GM21447 (cell line): ENCODE results near the gene NLRP6.
"Not testable (repeated sequence)": the region's sequence is repeated elsewhere in the genome, so short reads cannot be mapped to it uniquely, and the experiment has no call there.

ENCODE experiments used
- ATAC-seq: cut with Tn5 transposase; IDR thresholded peaks from one replicate; pipeline ENCODE4 v1.9.1; 2021; ENCODE audit not compliant: unreplicated experiment

Gene NLRP6

DNA sequence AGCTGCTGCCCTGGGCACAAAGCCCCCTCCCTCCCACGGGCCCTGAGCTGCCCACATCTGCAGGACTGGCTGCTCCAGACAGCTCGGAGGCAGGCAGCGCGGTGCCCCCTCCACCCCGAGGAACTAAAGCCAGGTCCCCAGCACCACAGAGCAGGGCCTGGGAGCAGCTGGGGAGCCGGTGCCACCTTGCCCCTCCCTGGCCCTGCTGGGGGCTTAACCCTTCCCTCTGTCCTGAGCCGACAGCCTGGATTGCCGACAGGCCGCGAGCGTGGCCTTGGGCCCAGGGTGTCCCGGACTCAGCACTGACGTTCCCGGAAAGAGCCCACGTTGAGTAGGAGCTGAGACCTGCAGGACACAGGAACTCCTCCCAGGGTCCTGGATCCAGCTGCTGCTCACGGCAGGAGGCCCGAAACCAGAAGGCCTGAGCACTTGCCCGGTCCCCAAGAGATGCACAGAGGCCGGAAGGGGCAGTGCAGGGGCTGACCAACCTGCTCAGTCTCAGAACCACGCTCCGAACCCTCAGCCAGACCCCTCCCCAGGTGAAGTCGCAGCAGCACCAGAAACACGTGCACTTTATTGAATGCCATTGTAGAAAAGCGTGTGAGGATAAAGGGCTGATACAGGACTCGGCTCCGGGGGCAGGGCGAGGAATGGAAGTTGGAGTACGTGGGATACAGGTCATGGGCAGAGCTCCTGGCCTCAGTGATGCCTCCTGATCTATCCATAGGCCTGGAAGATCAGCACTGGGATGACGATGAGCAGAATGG is 41.1 kb downstream of the NLRP6 start:
- not testable (repeated sequence) for ATAC-seq

DNA sequence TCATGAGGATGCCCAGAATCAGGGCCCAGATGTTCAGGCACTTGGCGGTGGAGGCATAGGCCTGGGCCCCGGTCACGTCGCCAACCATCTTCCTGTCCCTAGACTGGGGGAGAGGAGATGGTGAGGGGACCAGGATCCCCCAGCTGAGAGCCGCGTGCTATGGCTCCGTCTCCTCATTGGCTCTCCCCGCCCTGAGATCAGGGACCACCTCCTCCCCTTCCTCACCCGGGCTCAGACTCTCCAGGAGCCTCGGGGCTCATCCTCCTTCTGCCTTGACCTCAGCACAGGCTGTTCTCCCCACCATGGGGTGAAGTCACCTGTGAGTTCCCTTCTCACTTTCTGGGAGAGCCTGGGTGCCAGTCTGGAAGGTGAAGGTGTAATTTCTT is 41.7 kb downstream of the NLRP6 start:
- not testable (repeated sequence) for ATAC-seq

DNA sequence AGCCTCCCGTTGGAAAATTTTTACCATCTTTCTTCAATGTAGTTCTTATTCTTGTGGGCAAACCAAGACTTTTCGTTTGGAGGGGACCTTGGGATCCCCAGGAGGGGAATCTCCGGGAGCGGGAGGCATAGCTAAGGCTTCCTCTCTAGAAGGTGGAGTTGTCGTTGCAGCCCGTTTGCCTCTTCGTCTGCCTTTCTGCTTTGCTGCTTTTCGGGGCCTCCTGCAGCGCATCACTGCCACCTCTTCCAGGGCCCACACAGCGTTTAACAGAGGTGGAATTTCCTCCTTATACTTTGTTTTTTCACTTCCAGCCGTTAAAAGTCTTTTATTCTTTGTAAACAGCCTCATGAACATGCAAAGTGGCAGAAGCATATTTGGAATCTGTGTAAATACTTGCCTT is 45.9 kb downstream of the NLRP6 start:
- no peak for ATAC-seq

DNA sequence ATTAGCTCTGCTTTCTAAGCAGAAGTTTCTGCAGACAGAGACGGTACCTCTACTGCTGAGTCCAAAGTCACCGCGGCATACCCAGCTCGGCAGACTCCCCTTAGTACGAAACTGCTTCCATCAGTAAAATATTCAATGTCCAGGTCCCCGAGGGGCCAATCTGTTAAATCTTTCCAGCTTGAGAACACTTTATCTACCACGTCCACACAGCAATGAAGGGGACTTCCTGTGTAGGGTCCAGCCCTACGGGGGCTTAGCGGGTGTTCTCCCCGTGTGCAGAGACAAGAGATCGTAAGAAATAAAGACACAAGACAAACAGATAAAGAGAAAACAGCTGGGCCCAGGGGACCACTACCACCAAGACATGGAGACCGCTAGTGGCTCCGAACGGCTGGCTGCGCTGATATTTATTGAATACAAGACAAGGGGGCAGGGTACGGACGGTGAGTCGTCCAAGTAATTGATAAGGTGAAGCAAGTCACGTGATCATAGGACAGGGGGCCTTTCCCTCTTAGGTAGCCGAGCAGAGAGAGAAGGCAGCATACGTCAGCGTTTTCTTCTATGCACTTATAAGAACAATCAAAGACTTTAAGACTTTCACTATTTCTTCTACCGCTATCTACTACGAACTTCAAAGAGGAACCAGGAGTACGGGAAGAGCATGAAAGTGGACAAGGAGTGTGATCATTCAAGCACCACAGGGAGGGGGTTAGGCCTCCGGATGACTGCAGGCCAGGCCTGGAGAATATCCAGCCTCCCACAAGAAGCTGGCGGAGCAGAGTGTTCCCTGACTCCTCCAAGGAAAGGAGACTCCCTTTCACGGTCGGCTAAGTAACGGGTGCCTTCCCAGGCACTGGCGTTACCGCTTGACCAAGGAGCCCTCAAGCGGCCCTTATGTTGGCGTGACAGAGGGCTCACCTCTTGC is 46.6 kb downstream of the NLRP6 start:
- ATAC-seq = not testable (repeated sequence)

DNA sequence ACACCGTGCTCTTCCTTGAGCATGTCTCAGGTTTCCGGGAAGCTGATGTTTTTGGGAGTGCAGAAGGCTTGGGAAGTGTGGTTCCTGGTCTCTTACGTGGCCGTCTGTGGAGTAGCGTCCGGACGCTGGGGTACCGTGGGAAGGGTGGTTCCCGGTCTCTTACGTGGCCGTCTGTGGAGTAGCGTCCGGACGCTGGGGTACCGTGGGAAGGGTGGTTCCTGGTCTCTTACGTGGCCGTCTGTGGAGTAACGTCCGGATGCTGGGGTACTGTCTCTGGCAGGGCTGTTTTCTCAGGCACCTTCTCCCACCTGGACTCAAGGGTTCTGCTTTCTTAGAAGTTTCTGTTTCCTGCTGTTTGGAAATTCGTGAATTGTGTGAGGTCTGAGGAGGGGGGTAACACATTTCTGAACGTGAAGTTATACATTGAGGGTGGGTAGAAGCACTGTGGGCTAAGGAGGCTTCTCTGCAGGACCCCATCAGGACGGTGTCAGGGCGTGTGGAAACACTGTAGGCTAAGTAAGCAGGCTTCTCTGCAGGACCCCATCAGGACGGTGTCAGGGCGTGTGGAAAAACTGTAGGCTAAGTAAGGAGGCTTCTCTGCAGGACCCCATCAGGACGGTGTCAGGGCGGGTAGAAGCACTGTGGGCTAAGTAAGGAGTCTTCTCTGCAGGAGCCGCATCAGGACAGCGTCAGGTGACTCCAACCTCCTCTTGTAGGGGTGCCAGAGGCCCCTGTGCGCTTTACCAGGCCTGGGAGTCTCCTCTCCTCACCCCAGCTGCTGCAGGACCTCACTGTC is 47.8 kb downstream of the NLRP6 start:
- no peak for ATAC-seq

DNA sequence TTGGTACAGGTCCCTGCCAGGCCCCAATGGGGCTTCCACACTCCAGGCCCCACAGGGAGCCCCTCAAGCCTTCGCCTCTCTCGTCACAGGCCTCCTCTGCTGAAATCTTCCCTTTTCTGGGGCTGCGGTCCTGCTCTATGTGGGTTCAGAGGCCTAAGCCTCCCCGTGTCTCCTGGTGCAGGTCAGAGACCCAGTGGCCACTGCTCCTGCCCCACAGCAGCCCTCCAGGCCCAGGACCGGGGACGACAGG is 48.3 kb downstream of the NLRP6 start:
- no peak for ATAC-seq

DNA sequence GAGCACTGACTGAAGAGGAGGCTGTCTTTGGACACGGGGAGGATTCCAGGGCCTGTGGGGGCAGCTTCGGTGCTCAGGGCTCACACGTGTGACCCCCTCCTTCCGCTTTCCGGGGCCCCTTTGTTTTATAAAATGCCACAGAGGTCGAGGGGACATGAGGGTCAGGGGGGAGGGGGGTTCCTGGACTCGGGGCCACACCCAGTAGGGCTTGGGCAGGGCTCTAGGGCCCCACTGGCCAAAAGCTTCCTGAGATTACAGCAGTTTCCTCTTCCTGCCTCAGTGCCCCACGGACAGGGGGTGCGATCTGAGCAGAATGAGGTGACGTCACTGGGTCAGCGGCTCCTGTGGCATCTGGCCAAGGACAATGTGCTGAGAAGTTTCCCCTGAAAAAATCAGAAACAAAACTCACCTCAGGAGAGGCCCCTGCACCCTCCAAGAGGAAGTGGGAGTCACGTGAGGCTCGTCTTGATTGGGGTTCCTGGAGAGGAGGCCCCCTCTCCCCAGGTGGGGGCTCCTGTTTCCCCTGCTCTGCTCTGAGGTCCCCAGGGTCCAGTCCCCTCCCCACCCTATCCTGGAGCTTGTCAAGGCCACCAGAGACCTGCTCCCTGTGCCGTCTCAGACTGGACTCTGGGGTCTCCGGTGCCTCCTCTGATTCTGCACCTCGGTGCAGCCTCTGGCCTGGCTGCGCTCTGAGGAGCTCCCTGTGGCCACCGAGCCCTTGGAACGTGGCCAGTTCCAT is 48.8 kb downstream of the NLRP6 start:
- ATAC-seq = peak; percentile 77

DNA sequence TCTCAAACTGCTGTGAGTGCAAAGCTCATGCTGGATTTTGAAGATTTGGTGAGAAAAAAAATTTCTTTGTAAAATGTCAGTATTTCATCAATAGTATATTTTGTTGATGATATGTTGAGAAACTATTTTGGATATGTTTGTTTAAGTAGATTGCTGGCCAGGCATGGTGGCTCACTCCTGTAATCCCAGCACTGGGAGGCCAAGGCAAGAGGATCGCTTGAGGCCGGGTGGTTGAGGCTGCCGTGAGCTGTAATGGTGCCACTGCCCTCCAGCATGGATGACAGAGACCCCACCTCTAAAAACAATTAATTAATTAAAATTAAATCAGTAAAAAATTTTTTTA is 49.3 kb downstream of the NLRP6 start:
- no peak for ATAC-seq

DNA sequence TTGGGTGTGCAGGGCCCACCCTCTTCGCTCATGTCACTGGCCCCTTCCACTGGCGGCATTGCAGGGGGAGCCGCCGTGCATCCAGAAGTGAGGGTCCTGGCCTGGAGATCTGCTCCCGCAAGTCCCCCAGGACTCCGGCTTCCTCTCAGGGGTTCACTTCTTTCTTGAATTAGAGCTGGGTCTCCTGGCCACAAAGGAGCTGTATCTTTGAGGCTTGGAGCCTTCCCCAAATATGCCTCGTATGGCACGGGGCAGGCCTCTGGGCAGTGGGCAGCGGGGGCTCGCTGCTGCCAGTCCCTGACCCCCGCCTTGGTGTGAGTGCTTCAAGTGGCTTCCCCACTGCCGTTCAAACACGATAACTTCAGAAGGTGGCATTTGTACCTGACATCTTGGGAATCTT is 49.8 kb downstream of the NLRP6 start:
- no peak for ATAC-seq

DNA sequence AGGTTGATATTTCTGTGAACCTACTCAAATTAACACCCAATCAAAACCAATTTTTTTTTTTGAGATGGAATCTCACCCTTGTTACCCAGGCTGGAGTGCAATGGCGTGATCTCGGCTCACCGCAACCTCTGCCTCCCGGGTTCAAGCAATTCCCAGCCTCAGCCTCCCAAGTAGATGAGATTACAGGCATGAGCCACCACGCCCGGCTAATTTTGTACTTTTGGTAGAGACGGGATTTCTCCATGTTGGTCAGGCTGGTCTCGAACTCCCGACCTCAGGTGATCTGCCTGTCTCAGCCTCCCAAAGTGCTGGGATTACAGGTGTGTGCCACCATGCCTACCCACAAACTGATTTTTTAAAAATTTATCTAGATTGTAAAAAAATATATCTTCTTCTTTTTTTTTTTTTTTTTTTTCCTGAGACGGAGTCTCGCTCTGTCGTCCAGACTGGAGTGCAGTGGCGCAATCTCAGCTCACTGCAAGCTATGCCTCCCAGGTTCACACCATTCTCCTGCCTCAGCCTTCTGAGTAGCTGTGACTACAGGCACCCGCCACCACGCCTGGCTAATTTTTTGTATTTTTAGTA is 50.4 kb downstream of the NLRP6 start:
- not testable (repeated sequence) for ATAC-seq

DNA sequence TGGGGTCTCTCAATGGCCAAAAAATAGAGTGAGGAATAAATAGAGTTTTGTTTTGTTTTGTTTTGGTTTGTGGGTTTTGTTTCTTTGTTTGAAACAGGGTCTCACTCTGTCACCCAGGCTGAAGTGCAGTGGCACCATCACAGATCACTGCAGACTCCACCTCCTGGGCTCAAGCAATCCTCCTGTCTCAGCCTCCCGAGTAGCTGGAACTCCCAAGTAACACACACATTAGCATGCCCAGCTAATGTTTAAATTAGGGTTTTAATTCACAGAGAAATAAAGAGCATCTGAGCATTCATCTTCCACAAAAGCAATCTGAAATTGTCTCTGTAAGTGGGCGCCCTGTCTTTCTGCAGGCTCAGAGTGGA is 51.7 kb downstream of the NLRP6 start:
- ATAC-seq = no peak

DNA sequence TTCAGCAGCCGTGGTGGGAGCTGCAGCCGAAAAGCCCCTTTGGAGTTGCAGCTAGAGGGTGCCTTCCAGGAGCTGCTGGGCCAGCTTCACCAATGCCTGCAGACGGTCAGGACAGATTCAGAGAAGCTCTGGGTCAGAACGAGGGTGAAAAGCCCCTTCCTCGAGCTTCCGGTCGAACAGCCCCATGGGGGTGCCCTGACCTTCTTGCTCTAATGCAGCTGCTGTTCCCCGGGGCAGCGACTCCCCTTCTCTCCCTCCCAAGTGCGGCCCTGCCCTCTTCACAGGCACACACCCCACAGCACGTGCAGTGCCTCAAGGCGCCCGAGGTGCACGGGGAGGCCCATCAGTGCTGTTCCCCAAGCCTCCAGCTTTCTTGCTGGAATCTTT is 52.1 kb downstream of the NLRP6 start:
- ATAC-seq = no peak

DNA sequence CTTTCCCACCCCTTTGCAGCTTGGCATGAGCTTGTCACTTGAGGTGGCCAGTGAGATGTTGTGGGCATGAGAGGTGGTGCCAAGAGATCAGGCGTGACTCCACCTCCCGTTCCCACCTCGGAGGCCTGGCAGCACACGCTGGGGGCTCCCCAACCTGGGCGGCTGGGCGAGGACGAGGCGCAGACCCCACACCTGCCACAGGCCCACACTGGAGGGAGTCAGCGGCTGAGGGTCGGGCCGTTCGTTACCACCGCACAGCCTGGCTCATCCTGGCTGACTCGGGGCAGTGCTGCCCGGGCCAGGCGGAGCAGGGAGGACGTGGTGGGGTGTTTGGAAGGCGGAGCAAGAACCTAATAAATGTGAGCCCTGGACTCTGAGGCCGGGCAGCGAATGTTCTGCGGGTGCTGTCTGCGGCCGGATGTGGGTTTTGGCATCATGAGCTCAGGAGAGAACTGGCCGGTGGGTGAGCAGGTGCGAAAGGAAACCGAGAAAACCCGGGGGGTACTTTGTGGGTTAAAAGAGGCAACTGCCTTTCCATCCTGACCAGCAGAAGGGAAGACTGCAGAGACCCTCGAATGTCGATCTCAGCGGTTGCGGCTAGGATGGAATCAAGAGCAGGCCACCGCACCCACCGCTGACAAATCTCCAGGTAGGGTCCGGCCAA is 52.6 kb downstream of the NLRP6 start:
- ATAC-seq = no peak

DNA sequence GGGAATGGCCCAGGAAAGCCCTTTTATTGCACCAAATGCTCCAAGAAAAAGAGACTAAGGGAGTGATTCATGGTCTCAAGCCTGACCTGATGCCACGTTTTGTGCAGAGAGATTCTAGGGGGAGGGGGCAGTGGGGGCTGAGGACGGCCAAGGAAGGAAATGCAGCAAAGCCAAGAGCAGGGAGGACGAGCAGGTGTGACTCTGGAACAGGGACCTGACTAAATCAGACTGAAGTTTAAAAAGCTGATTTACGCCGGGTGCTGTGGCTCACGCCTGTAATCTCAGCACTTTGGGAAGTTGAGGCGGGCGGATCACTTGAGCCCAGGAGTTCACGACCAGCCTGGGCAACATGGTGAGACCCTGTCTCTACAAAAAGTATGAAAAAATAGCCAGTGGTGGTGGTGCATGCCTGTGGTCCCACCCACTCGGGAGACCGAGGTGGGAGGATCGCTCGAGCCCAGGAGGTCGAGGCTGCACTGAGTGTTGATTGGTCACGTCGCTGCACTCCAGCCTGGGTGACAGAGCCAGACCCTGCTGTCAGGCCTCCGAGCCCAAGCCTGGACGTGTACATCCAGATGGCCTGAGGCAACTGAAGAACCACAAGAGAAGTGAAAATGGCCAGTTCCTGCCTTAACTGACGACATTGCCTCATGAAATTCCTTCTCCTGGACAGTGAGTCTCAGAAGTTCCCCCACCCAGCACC is 53.3 kb downstream of the NLRP6 start:
- no peak for ATAC-seq

DNA sequence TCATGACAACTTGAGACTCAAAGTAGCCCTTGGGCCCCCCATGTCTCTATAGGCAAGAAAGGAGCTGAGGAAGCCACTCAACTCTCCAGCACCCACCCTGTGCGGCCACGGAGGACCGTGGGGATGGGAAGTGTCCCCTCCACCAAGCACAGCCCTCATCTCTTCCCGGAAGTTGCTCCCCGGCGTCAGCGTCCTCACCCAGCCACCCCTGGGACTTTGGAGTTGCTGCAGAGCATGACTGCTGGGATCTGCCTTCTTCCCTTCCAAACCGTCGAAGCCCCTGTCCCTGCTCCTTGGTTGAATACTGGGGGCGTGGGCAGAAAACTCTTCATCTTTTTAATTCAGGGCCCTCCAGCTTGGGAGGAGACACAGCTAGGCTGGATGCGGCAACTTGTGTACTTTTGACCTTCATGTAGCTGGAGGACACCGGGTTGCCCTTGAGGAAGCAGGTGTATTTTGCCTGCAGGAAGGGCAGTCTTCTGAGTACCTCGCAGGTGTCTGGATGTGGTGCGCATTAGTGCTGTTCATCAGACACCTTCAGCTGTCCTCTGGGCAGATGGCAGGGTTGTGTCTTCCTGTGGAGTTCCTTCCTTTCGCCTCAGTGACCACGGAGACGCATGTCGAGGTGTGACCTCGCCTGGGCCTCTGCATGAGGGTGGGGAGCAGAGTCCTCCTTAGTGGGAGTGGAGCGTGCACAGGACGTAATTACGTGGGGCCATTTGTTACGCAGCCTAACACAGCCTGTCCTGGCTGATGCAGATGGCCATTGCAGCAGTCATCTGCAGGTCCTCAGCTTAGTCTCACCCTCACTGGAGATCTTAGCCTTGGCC is 54.7 kb downstream of the NLRP6 start:
- ATAC-seq = no peak

DNA sequence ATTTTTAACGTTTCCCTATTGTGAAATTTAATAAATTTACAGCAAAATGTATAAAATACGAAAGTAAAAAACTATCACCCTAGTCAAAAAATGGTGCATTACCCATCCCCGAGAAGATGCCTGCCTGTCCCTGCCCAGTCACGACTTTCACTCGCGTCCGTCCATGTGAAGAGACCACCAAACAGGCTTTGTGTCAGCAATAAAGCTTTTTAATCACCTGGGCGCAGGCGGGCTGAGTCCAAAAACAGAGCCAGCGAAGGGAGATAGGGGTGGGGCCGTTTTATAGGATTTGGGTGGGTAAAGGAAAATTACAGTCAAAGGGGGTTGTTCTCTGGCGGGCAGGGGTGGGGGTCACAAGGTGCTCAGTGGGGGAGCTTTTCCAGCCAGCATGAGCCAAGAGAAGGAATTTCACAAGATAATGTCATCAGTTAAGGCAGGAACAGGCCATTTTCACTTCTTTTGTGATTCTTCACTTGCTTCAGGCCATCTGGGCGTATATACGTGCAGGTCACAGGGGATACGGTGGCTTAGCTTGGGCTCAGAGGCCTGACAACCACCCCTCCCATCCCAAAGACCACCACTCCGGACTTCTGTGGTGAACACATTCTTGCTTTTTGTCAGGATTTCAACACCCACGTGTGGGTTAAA is 55.5 kb downstream of the NLRP6 start:
- not testable (repeated sequence) for ATAC-seq

DNA sequence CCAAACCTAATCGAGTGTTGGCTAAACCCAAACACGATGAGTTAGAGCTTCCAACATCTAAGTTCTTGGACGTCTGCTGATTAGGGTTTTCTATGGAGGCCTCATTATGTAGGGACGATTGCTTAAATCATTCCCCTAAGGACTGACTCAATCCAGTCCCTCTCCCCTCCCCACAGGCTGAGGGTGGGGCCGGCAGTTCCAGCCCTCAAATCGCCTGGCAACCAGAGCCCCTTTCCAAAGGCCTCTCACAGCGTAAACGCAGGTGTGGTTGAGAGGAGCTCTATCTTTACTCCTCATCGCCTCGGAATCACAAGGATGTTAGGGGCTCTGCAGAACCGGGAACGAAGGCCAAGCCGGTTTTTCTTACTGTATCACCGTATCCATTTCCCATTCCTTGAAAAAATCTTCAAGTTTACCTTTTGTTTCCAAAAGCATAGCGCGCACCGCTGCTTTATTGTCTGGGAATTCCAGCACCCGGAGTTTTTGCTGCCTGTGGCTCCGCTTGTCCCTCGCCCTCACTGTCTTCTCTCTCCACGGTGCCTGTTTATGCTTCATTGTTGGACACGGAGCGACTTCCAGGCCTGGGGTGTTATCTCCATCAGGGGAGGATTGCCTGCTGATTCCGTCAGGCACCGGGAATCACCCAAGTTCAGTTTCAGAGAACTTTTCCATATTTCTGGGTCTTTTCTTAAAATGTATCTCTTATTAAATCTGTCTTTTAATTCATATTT is 56.2 kb downstream of the NLRP6 start:
- no peak for ATAC-seq
